GM18507 (cell line): ENCODE results near the gene GFI1B.
"Not testable (repeated sequence)": the region's sequence is repeated elsewhere in the genome, so short reads cannot be mapped to it uniquely, and the experiment has no call there.

ENCODE experiments used
- DNase-seq: peaks from one replicate; pipeline ENCODE4 v3.0.0; 2011; ENCODE audit warnings: low read depth; ENCODE audit not compliant: insufficient read length; ENCODE audit errors: extremely low spot score
- FAIRE-seq: peaks from 2 replicates; lab custom pipeline; 2011; peaks lifted over from hg19 to GRCh38; lab: Jason Lieb, UNC

Gene GFI1B

DNA sequence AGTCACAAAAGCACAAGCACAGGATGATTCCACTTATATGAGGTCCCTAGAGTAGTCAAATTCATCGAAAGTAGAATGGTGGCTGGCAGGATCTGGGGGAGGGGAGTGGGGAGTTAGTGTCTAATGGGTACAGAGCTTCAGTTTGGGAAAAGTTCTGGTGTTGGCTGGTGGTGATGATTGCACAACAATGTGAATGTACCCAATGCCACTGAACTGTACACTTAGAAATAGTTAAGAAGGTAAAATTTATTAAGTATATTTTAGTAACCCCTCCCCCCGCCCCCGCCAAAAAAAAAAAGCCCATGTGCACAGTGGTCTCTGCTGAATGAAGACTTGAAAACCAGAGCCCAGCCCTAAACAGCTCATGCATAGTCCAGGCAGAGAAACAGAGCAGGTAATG, 27.5 kb downstream of the GFI1B start:
- DNase-seq (no peak), FAIRE-seq (no peak)

DNA sequence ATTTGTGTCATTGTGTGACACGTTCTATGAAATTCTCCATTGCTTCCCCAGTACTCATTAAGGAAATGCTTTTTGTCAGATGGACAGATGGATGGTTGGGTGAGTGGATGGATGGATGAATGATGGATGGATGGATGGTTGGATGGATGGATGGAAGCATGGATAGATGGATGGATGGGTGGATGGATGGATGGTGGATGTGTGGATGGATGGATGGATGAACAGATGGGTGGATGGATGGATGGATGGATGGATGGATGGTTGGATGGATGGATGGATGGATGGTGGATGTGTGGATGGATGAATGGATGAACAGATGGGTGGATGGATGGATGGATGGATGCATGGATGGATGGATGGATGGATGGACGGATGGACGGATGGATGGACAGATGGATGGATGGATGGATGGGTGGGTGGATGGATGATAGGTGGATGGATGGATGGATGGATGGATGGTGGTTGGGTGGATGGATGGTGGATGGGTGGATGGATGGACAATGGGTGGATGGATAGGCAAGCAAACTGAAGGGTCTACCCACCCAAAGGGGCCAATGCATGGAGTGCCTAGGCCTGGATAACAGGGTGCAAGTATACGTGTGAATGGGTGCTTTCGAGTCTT, 28.3 kb downstream of the GFI1B start:
- FAIRE-seq (no peak), DNase-seq (no peak)

DNA sequence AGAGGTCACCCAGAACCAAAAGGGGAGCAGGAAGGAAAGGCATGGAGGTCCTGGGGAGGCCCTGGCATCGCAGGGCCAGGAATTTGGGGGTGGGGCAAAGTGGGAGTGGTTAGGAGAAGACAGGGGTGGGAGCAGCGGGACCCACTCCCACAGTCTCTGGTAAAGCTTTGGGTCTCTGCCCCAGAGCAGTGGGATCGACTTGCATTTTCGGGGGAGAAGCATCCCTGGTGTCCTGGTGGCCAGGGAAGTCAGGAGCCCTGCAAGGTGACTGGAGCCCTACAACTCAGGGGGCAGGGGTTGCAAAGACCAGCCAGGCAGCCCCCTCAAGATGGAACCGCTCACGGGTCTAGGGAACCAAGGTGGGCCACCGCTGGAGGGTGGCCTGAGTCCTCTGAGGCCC, 29.9 kb downstream of the GFI1B start:
- FAIRE-seq: no peak
- no peak for DNase-seq

DNA sequence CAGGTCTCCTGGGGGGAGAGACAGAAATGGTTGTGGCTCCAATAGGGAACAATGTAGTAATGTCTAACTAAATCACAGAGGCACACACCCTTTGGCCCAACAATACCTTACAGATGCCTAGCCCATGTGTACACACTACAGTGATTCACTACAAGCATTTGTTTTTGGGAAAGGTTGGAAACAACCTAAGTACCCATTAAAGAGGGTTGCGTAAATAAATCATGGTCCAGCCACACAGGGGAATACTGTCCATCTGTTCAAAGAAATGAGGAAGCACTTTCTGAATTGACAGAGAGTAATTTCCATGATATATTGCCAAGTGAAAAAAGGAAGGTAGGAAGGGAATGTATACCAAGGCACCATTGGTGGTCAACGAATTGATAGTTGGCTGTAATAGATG, 30.3 kb downstream of the GFI1B start:
- FAIRE-seq: no peak
- no peak for DNase-seq

DNA sequence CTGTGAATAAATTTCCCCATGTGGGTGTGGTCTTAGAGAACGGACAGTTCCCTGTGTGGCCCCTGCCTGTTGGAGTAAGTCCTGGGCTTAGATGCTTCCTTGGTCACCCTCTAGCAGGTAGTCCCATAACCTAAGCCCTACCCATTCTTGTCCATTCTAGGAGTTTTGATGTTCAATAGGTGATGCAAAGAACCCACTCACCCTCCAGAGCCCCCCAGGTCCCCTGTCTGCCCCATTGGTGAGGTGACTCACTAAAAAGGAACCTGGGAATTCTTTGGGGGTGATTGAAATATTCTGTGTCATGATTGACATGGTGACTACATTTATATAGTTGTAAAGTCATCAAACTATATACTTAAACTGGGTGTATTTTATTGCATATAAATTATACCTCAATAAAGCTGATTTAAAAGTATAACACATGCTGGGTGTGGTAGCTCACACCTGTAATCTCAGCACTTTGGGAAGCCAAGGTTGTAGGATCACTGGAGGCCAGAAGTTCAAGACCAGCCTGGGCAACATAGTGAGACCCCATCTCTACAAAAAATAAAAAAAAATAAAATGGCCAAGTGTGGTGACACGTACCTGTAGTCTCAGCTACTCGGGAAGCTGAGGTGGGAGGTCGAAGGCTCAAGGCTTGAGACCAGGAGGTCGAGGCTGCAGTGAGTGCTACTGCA, 31.6 kb downstream of the GFI1B start:
- FAIRE-seq: no peak
- no peak for DNase-seq

DNA sequence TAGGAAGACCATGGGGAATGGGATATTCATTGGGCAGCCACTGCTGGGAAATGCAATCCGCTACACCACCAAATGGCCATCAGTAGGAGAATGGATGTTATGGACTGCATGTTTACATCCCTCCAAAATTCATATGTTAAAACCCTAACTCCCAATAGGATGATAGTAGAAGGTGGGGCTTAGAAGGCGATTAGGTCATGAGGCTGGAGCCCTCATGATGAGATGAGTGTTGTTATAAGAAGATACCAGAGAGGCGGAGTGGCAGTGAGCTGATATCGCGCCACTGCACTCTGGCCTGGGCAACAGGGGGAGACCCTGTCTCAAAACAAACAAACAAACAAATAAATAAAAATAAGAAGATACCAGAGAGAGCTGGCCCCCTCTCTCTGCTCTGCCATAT, 36.2 kb downstream of the GFI1B start:
- DNase-seq: no peak
- FAIRE-seq: no peak

DNA sequence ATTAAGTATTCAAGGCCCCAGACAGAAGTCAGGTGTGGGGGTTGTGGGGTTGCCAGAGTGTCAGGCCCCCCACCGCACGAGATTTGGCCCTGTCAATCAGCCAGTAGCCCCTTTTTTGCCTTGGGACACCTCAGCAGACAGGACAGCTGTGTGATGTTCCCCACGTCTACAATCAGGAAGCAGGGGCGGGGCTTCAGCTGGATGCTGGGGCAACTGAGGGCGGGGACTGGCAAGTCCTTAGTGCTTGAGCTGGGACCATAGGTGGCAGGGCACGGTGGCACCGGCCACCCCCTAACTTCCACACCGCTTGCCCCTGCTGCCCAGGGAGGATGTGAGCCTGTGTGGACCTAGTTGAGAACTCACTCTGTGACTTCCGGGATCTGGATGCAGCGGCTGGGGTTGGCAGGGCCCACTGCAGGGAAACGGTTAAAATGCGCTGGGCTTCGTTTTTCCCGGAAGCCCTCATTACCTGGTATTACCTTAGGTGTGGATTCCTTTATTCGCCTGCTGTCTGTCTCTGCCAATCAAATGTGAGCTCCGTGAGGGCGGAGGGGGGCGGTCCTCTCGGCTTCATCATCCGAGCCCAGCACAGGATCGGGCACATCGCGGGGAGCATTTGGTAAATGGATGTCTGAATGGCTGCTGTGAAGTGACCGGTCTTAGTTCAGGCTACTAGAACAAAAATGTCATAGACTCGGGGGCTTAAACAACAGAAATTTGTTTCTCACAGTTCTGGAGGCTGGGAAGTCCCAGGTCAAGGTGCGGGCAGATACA, 44.8 kb downstream of the GFI1B start:
- FAIRE-seq (no peak), DNase-seq (no peak)

DNA sequence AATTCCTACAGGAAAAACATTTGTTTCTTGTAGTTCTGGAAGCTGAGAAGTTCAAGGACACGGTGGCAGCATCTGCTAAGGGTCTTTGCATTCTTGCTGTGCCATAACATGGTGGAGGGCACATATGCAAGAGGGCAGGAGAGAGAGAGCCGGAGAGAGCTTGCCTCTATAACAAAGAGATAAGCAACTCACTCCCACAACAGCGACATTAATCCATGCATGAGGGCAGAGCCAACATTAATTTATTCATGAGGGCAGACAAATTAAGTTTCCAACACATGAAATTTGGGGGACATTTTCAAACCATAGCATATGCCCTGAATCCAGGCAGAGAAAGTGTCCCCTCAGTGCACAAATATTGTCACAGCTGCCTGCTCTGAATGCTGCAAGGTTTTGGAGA, 47.9 kb downstream of the GFI1B start:
- DNase-seq (no peak), FAIRE-seq (no peak)

DNA sequence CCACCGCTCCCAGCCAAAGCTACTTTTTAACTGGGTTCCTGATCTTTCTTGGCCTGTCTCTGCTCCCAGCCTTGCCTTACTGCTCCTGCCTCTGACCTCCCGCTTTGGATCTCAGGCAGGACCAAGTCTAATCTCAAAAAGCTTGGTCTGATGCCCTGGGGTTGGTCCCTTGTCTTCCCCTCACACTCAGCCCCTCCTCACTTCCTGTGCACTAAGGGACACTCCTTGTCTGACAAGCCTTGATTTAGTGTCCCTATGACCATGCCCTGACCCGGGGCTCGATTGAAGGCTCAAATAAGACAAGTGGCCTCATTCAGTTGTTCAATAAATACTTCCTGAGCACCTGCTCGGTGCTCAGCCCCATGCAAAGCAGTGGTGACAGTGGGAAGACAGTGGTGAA, 48.6 kb downstream of the GFI1B start:
- FAIRE-seq (no peak), DNase-seq (no peak)

DNA sequence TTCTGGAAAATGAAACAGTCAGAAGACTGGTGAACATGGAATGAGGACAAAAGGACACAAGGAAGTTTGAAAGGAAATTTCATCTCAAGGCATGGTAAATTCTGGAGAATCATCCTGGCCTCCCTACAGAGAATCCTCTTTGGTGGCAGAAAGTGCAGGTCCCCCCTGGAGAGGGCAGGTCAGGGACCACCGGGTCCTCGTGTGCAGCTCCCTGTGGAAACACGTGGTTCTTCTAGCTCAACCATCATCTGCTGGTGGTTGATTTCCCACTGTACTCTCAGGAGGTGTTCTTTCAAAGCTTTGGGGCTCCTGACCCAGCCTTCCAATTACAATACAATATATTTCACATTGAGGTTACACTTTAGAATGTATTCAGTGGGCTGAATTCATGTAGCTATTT, 49.7 kb downstream of the GFI1B start:
- no peak for FAIRE-seq
- no peak for DNase-seq

DNA sequence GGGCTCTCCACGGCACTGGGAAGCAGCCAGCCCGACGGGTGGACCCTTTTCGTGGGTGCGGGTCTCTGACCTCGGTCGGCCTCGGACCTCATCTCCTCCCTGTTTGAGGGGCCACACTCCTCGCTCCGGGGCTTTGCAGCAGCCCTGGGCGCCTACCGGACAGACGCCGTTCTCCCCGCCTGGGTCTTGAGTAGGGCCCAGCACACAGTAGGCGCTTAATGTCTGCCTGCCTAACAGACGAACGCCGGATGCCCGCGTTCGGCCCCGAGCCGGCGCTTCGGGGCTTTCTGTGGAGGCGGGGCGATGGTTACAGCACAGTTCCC, 51.5 kb downstream of the GFI1B start:
- DNase-seq: no peak
- no peak for FAIRE-seq

DNA sequence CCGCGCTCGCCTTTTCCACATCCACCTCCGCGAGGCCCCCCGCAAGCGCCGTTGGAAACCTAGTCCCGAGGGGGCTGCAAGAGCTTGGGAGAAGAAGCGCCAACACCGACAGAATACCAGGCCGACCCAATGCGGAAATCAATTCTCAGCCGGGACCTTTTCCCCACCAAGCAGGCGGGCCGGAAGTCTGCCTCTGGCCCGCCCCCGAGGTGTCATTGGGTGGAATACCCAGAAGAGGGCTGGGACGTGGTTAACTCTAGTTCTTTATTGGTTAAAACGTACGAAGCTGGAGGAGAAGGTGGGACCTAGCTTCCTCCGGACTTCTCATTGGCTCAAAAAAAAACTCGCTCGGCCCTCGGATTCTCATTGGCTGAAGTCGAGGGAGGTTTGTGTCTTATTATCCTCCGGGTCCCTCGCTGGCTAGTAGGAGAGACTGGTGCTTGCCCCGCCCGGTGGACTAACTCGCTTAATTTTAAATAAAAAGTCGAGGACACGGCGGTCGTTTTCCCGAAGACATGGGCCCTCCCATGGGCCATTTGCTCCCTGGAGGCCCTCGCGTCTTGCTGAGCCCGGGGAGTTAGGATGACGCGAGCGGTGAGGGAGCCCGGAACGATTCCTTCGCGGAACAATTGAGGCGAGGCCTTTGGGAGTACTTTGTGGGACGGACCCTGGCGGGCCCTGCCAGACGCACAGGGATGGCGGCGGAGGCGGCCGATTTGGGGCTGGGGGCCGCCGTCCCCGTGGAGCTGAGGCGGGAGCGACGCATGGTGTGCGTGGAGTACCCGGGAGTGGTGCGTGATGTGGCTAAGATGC, 52.0 kb downstream of the GFI1B start, which contains the start of gene GTF3C5:
TSS of gene GTF3C5 (plus strand) at position 681 of the 813 bp plus-strand sequence. CDS start at position 696, 15 bp downstream.
- FAIRE-seq: peak; percentile 97
- peak; percentile 97 for DNase-seq

DNA sequence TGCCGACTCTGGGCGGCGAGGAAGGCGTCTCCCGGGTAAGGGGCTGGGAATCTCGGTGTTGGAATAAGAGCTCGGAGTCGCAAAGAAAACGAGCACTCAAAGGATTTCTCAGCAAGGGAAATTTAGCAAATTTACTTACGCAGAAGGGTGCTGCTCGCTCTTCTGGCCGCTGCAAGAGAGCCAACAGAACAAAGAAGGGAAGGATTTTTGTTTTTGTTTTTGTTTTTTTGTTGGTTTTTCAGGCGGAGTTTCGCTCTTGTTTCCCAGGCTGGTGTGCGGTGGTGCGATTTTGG, 52.6 kb downstream of the GFI1B start:
- DNase-seq: no peak
- FAIRE-seq: no peak

DNA sequence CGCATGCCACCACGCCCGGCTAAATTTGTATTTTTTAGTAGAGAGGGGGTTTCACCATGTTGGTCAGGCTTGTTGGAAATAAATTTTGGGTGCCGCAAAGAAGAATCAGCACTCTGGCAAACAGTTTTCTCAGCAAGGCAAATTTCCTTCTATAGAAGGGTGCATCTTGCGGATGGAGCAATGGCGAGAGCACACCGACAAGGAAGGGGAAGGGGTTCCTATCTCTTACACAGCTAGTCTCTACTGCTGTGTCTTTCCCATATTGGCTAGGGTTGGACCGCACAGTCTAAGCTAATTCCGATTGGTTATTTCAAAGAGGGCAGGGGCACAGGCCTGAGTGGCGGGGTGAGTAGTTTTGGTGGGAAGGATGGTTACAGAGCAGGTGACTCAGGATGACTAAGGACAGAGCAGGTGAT, 53.0 kb downstream of the GFI1B start:
- FAIRE-seq (no peak), DNase-seq (no peak)

DNA sequence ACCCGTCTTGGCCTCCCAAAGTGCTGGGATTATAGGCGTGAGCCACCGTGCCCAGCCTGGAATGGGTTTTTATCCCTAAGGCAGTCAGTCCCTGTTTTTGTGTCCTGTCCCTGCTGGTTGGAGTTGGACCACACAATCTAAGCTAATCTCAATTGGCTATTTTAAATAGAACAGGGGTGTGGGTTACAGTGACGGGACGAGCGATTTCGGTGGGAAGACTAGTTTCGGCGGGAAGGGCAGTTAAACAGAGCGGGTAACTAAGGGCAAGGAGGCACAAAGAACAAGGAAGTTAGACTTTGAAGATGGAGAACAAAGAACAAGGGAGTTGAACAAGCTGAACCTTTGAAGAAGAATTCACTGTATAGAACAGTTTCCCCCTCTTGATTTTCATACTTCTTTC, 53.7 kb downstream of the GFI1B start:
- no peak for DNase-seq
- no peak for FAIRE-seq

DNA sequence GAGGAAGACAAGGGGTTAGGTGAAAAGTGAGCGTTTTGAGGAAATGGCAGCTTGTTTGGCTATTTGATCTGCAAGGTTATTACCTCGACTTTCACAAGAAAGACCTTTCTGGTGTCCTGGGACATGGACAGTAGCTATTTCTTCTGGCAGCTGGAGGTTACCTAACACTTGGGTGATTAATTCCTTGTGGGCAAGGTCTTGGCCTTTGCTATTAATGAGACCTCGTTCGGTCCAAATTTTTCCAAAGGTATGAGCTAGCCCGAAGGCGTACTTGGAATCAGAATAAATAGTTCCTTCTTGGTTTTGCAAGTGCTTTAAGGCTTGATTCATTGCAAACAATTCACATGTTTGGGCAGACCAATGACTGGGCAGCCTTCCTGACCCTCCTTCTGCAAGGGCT, 57.2 kb downstream of the GFI1B start:
- FAIRE-seq: no peak
- DNase-seq: no peak

DNA sequence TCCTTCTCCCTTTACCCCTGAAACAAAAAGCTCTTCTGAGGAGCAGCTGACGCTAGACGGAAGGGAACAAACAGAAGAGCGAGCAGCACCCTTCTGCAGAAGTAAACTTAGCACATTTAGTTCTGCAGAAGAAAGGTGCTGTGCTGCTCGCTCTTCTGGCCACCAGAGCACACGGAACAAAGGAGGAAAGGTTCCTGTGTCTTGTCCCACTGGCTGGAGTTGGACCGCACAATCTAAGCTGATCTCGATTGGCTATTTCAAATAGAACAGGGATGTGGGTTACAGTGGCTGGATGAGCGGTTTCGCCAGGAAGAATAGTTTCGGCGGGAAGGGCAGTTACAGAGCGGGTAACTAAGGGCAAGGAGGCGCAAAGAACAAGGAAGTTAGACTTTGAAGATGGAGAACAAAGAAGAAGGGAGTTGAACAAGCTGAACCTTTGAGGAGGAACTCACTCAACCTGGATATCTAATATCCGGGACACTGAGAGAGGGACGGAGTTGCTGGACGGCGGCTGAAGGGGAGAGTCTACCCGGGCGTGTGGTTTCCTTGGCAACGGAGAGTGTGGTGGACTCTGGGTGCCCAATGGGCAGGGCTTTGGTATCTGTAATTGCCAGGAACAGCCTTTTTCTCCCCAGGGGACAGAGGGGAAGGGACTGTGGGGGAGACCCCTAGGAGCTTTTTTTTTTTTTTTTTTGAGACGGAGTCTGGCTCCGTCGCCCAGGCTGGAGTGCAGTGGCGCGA, 59.5 kb downstream of the GFI1B start:
- no peak for FAIRE-seq
- DNase-seq: no peak

DNA sequence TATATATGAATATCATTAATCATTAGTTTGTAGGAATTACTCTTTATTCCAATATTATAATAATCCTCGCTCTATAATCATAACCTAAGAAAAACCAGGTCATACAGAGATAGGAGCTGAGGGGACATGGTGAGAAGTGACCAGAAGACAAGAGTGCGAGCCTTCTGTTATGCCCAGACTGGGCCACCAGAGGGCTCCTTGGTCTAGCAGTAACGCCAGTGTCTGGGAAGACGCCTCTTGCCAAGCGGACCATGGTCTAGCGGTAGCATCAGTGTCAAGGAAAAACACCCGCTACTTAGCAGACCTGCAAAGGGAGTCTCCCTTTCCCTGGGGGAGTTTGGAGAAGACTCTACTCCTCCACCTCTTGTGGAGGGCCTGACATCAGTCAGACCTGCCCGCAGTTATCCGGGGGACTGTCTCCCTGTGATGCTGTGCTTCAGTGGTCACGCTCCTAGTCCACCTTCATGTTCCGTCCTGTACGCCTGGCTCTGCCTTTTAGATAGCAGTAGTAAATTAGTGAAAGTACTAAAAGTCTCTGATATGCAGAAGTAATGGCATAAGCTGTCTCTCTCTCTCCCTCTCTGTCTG, 62.5 kb downstream of the GFI1B start:
- not testable (repeated sequence) for DNase-seq, FAIRE-seq
